ENCODE results near the gene ZNF592. TPM values are rescaled to one million over a fixed set of nuclear protein-coding genes. Genes with fewer than 3 reads are reported as not detected.

ZNF592 gene
- total RNA-seq, 3 donors from 2014 or later, result 29.4 to 35.3 (median 33.4) TPM

DNA sequence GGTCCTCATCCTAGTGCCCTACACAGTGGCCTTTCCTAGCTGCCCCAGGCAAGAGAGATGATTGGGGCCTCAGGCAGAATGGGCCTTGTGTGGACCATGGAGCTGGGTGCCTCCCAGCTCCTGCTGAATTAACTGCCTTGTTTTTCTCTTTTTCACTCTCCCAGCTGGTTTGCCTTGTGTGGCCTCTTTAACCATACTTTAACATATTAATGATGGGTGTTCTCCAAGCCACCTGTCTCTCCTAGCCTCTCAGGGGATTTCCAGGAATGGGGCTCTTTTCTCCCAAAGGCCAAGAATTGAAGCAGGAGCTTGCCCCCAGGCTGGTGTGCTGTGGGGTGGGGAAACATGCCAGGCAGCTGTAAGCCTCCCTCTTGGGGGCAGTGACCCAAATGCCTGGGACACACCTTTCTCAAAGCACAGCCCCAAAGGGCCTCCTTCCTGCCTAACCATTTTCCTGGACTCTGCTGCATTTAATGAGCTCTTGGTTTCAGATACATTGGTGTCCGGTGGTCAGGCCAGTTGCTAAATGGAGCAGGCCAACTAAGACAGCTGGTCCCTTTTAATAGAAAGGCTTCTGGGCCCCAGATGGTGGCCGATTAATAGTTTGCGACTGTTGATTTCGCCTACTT, 74.4 kb downstream of the ZNF592 start:
- intact Hi-C loops (cut with DNase I, micrococcal nuclease), result loop anchor here in 1 of 2 donors (10.0 kb wide), 1 partner anchor 102 kb away; no protein-coding TSS in a partner anchor
- peaks cover 3% of the 10 kb centered on the region for H3K4me1 ChIP-seq (ENCODE audit: low read depth)
- no peaks in the 10 kb centered on the region for H3K9me3 ChIP-seq
- no peaks in the 10 kb centered on the region for H3K36me3 ChIP-seq (ENCODE audit: low read depth)
- no peak overlapping the region for H3K4me3 ChIP-seq
- ATAC-seq (no peak), DNase-seq (no peak)
- TF ChIP-seq, protein P1, sequence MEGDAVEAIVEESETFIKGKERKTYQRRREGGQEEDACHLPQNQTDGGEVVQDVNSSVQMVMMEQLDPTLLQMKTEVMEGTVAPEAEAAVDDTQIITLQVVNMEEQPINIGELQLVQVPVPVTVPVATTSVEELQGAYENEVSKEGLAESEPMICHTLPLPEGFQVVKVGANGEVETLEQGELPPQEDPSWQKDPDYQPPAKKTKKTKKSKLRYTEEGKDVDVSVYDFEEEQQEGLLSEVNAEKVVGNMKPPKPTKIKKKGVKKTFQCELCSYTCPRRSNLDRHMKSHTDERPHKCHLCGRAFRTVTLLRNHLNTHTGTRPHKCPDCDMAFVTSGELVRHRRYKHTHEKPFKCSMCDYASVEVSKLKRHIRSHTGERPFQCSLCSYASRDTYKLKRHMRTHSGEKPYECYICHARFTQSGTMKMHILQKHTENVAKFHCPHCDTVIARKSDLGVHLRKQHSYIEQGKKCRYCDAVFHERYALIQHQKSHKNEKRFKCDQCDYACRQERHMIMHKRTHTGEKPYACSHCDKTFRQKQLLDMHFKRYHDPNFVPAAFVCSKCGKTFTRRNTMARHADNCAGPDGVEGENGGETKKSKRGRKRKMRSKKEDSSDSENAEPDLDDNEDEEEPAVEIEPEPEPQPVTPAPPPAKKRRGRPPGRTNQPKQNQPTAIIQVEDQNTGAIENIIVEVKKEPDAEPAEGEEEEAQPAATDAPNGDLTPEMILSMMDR (IDR thresholded peaks at IDR 0.05), result no peak

DNA sequence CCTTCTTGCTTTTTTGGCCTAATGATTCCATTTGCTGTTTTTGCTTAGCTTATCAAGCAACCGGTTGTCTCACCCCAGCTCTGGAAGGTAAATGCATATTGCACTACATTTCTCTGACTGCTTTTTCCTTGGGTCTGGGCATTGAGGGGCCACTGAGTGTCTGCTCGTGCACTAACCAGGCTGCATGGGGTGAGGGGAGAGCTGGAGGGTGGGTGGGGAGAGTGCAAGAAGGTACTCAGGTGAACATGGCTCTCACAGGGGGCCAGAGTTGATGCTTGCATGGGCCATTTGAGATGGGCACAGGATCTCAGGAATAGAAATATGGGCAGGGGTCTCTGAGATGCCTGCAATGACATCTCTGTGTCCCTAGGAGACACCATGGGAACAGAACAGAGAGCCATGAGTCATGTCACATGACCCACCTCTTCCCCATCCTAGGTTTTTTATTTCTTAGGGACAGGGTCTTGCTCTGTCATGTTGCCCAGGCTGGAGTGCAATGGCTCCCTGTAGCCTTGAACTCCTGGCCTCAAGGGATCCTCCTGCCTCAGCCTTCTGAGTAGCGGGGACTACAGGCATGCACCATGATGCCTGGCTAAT, 75.0 kb downstream of the ZNF592 start:
- TF ChIP-seq, protein P1 (IDR thresholded peaks at IDR 0.05), result no peak
- Histone ChIP-seq H3K36me3 (ENCODE audit: low read depth) (no peaks in the 10 kb centered on the region), H3K9me3 (no peaks in the 10 kb centered on the region), H3K4me1 (ENCODE audit: low read depth) (no peaks in the 10 kb centered on the region), H3K4me3 (no peak overlapping the region)
- ATAC-seq (no peak), DNase-seq (no peak)
- intact Hi-C loops (cut with DNase I, micrococcal nuclease), result loop anchor here in 1 of 2 donors (10.0 kb wide), 1 partner anchor 101 kb away; no protein-coding TSS in a partner anchor

DNA sequence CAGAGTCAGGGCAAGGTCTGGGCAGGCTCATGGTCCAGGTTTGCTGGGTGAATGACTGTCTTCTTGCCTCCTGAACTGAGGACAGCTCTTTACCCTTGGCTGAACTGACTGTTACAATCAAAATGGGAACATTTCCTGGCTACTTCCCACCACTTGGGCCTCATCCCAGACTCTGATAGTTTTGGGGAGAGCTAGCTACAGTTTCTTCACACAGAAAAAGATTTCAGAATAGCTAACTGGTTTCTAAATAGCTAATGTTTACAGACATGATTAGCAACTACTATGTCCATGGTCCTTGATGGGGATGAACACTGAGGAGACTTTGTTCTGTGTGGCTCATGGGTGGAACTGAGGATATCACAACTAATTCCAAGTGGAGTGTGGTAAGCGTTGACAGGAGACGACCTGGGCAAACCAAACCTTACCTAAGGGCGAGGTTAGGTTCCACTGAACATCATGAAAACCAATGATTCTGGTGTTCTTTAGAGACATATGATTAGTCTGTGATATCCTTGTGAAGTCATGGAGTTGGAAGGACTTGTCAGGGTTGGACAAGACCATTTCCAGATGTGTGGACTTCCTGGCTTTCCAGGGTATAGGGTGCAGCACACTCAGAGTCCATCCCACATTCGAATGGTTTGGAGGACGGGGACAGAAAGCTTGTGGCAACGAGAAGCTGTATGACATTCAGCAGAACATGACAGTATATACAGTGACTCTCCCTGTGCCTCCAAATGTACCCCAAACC, 76.0 kb downstream of the ZNF592 start:
- no peaks in the 10 kb centered on the region for H3K4me1 ChIP-seq (ENCODE audit: low read depth)
- peak; percentile 11 for ATAC-seq
- no peaks in the 10 kb centered on the region for H3K9me3 ChIP-seq
- intact Hi-C loops (cut with DNase I, micrococcal nuclease), result loop anchor here in 1 of 2 donors (10.0 kb wide), 1 partner anchor 100 kb away; no protein-coding TSS in a partner anchor
- no peaks in the 10 kb centered on the region for H3K36me3 ChIP-seq (ENCODE audit: low read depth)
- no peak overlapping the region for H3K4me3 ChIP-seq
- TF ChIP-seq, protein P1 (IDR thresholded peaks at IDR 0.05), result no peak
- peak in 1 of 3 donors; percentile 34 for DNase-seq

DNA sequence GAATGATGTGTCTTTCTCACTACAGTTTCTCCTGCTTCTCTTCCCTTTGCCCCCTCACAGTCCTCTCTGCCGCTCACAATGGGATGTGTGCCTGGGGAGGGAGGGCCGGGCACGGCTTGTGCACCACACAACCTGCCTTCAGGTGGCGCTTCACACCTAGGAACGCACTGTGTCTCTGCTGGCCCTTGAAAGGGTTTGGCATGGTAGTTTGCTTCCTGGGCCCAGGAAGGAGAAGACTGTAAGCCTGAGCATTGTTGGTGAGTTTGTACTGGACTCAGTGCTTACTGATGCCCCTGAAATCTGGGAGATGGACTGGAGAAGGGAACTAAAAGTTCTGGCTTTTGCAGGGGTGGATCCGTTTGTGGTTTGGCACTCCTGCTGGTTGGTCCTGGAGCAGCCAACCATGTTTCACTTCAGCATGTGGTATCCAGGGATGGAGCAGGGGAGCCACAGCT, 78.0 kb downstream of the ZNF592 start:
- TF ChIP-seq, protein P1 (IDR thresholded peaks at IDR 0.05), result no peak
- Histone ChIP-seq H3K4me1 (ENCODE audit: low read depth) (no peaks in the 10 kb centered on the region), H3K9me3 (no peaks in the 10 kb centered on the region), H3K4me3 (no peak overlapping the region), H3K36me3 (ENCODE audit: low read depth) (no peaks in the 10 kb centered on the region)
- ATAC-seq (peak; percentile 86), DNase-seq (peak in 2 of 3 donors; percentile 59 to 62)
- intact Hi-C loops (cut with DNase I, micrococcal nuclease), result loop anchor here in 1 of 2 donors (10.0 kb wide), 1 partner anchor 98 kb away; no protein-coding TSS in a partner anchor

DNA sequence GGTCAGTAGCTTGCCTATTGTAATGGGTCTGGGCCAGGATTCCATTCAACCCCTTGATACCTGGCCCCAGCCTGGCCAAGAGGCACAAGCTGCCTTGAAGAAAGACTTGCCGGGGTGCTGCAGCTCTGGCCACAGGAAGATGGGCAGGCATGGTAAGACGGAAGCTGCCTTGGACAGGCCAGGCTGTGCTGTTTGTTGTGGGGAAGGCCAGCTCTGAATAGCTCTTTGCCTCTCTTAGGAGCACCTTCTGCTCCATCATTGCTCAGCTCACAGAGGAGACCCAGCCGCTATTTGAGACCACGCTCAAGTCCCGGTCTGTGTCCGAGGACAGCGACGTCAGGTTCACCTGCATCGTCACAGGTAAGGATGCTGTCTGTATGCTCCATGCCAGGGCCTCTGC, 78.9 kb downstream of the ZNF592 start:
- no peaks in the 10 kb centered on the region for H3K4me1 ChIP-seq (ENCODE audit: low read depth)
- TF ChIP-seq, protein P1 (IDR thresholded peaks at IDR 0.05), result no peak
- no peak overlapping the region for H3K4me3 ChIP-seq
- intact Hi-C loops (cut with DNase I, micrococcal nuclease), result loop anchor here in 1 of 2 donors (10.0 kb wide), 1 partner anchor 98 kb away; no protein-coding TSS in a partner anchor
- no peaks in the 10 kb centered on the region for H3K9me3 ChIP-seq
- DNase-seq (no peak), ATAC-seq (no peak)
- H3K36me3 ChIP-seq (ENCODE audit: low read depth), result no peaks in the 10 kb centered on the region

Measured in mucosa of descending colon (tissue), 3 donors.